Raji (cell line): ENCODE measurements around the gene SLC31A2.

Experiments used
- POLR2A ChIP-seq: IDR thresholded peaks from 2 replicates; pipeline ENCODE4 v1.6.1; 2011; ENCODE audit warnings: low read depth, low read length, control low read depth; ENCODE audit not compliant: insufficient read depth

The SLC31A2 gene

GRCh38 chr9:113179839-113180238 is 29.0 kb downstream of the SLC31A2 start:
- no peak for TF ChIP-seq POLR2A

- no peak for TF ChIP-seq POLR2A
Measured at GRCh38 chr9:113181165-113181564, 30.4 kb downstream of the SLC31A2 start.

GRCh38 chr9:113183956-113184488 is 33.2 kb downstream of the SLC31A2 start:
- TF ChIP-seq POLR2A = no peak

GRCh38 chr9:113184539-113184938 is 33.7 kb downstream of the SLC31A2 start:
- TF ChIP-seq POLR2A = no peak

- TF ChIP-seq POLR2A = no peak
Measured at GRCh38 chr9:113185271-113185670, 34.5 kb downstream of the SLC31A2 start.

- no peak for TF ChIP-seq POLR2A
Measured at GRCh38 chr9:113186137-113186755, 35.4 kb downstream of the SLC31A2 start.

GRCh38 chr9:113187929-113188595 is 37.3 kb downstream of the SLC31A2 start:
- no peak for TF ChIP-seq POLR2A

GRCh38 chr9:113192455-113192854 is 41.6 kb downstream of the SLC31A2 start:
- no peak for TF ChIP-seq POLR2A

- TF ChIP-seq POLR2A = no peak
Measured at GRCh38 chr9:113199683-113200329, 49.0 kb downstream of the SLC31A2 start.

GRCh38 chr9:113205432-113205831 is 54.6 kb downstream of the SLC31A2 start:
- no peak for TF ChIP-seq POLR2A

- TF ChIP-seq POLR2A = no peak
Measured at GRCh38 chr9:113205861-113206260, 55.1 kb downstream of the SLC31A2 start.

GRCh38 chr9:113210815-113211214 is 60.0 kb downstream of the SLC31A2 start:
- no peak for TF ChIP-seq POLR2A
